Peyer's patch (tissue), 4 donors: ENCODE results near the gene CSNK1A1.

Source experiments
- POLR2A ChIP-seq, 2 donors: fragments of 450-650 bp; IDR thresholded peaks; one replicate each; pipeline ENCODE4 v1.5.1; 2017; ENCODE audit warnings: antibody characterized with exemption in 2 of 2, mild to moderate bottlenecking in 2 of 2, moderate library complexity in 2 of 2
- TF ChIP-seq, protein P1 (sequence below), 6 experiments: fragments of 450-650 bp in 4 of 6; fragments of 200-600 bp in 2 of 6; sonication (generic) in 1 of 6; IDR thresholded peaks; one replicate each; pipeline ENCODE4 v1.5.1; 2017 to 2019; ENCODE audit warnings: antibody characterized with exemption in 6 of 6, mild to moderate bottlenecking in 3 of 6, moderate library complexity in 1 of 6

DNA sequence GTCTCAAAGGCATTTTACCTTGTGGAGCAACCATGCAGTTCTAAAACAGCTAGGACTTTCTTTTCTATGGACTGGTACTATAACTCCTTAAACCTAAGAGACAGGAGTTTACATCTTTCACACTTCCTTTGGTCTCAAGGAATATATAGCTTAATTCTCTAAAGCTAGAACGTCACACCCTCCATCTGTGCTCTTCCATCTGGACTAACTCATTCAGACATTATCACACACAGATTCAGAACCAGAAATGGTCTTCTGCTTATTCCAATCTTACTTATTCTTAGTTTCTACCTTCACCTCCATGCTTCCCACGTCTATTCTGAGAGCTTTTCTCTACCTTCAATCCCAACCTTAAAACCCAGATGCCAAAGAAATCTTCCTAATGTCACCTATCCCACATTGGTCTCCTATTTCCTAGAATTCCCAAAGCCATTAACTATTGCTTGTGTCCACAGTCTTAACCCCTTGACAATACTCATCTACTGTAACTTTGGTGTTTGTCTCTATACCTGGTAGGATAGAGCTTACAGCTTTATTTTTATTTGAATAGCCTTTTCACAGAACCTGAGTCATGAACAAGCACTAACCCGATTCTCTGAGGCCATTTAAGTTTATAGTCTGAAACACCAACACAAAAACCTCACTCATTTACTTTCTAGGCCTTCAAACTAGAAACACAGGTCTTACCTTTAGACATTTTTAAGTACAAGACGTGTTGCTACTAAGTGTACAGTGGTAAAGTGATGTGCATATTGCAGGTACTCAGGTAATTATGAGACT lies 22.8 kb downstream of the CSNK1A1 start:
- TF ChIP-seq, protein P1, sequence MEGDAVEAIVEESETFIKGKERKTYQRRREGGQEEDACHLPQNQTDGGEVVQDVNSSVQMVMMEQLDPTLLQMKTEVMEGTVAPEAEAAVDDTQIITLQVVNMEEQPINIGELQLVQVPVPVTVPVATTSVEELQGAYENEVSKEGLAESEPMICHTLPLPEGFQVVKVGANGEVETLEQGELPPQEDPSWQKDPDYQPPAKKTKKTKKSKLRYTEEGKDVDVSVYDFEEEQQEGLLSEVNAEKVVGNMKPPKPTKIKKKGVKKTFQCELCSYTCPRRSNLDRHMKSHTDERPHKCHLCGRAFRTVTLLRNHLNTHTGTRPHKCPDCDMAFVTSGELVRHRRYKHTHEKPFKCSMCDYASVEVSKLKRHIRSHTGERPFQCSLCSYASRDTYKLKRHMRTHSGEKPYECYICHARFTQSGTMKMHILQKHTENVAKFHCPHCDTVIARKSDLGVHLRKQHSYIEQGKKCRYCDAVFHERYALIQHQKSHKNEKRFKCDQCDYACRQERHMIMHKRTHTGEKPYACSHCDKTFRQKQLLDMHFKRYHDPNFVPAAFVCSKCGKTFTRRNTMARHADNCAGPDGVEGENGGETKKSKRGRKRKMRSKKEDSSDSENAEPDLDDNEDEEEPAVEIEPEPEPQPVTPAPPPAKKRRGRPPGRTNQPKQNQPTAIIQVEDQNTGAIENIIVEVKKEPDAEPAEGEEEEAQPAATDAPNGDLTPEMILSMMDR (IDR thresholded peaks at IDR 0.05), result no peak
- TF ChIP-seq POLR2A (IDR thresholded peaks at IDR 0.05), result no peak
